Upper lobe of right lung (tissue), 1 donor: ENCODE data around the gene TCP11L2. TPM values are rescaled to one million over a fixed set of nuclear protein-coding genes. Genes with fewer than 3 reads are reported as not detected.

Experiments
- ATAC-seq: fragments of 200-7000 bp; cut with Tn5 transposase; one replicate; pipeline ENCODE4 v1.9.1; 2020; ENCODE audit warnings: mild to moderate bottlenecking, moderate library complexity
- DNase-seq: peaks from one replicate; pipeline ENCODE4 v3.0.0-alpha.2; 2020
- H3K27ac ChIP-seq: fragments of 200-600 bp; one replicate; pipeline ENCODE4 v1.8.0; 2022
- H3K27me3 ChIP-seq: fragments of 200-600 bp; one replicate; pipeline ENCODE4 v1.8.0; 2022; ENCODE audit warnings: mild to moderate bottlenecking
- H3K36me3 ChIP-seq: fragments of 200-600 bp; one replicate; pipeline ENCODE4 v1.8.0; 2022
- H3K4me1 ChIP-seq: fragments of 200-600 bp; one replicate; pipeline ENCODE4 v1.8.0; 2022
- H3K4me3 ChIP-seq: fragments of 200-600 bp; one replicate; pipeline ENCODE4 v1.8.0; 2022; ENCODE audit warnings: mild to moderate bottlenecking
- H3K9me3 ChIP-seq: fragments of 200-600 bp; one replicate; pipeline ENCODE4 v1.8.0; 2022
- intact Hi-C: fragments of 100-400 bp; cut with DNase I; formaldehyde crosslinking; loops from one replicate; pipeline ENCODE4 v1.11.0; 2022
- total RNA-seq: library from RNA; stranded (reverse); fragmentation: NEBNext Ultra II Directional; extraction: Animal tissue kit (Norgen Biotek cat#: 25700); gene quantifications from one replicate; pipeline ENCODE4 v1.2.1, GENCODE V29; 2021
- TF ChIP-seq, protein P1 (sequence below): fragments of 200-600 bp; IDR thresholded peaks from one replicate; pipeline ENCODE4 v1.8.0; 2022; ENCODE audit warnings: antibody characterized with exemption
- donor health status: DM: no; HTN: yes; CAD: no; lungs with severe emphysema.

Gene TCP11L2
- total RNA-seq, 1 donor from 2014 or later: 37.7 TPM

GRCh38 chr12:106358396-106359241, 56.1 kb downstream of the TCP11L2 start:
- peak; percentile 73 for DNase-seq
- ATAC-seq: peak; percentile 57
- intact Hi-C loops: no loop called here
- TF ChIP-seq, protein P1, sequence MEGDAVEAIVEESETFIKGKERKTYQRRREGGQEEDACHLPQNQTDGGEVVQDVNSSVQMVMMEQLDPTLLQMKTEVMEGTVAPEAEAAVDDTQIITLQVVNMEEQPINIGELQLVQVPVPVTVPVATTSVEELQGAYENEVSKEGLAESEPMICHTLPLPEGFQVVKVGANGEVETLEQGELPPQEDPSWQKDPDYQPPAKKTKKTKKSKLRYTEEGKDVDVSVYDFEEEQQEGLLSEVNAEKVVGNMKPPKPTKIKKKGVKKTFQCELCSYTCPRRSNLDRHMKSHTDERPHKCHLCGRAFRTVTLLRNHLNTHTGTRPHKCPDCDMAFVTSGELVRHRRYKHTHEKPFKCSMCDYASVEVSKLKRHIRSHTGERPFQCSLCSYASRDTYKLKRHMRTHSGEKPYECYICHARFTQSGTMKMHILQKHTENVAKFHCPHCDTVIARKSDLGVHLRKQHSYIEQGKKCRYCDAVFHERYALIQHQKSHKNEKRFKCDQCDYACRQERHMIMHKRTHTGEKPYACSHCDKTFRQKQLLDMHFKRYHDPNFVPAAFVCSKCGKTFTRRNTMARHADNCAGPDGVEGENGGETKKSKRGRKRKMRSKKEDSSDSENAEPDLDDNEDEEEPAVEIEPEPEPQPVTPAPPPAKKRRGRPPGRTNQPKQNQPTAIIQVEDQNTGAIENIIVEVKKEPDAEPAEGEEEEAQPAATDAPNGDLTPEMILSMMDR: no peak
- H3K36me3 ChIP-seq: no peaks in the 10 kb centered on the region
- H3K27ac ChIP-seq: peak overlapping the region; percentile 87
- H3K4me3 ChIP-seq: peak overlapping the region; percentile 89
- H3K27me3 ChIP-seq: no peaks in the 10 kb centered on the region
- peaks cover 18% of the 10 kb centered on the region for H3K4me1 ChIP-seq
- no peaks in the 10 kb centered on the region for H3K9me3 ChIP-seq

DNA sequence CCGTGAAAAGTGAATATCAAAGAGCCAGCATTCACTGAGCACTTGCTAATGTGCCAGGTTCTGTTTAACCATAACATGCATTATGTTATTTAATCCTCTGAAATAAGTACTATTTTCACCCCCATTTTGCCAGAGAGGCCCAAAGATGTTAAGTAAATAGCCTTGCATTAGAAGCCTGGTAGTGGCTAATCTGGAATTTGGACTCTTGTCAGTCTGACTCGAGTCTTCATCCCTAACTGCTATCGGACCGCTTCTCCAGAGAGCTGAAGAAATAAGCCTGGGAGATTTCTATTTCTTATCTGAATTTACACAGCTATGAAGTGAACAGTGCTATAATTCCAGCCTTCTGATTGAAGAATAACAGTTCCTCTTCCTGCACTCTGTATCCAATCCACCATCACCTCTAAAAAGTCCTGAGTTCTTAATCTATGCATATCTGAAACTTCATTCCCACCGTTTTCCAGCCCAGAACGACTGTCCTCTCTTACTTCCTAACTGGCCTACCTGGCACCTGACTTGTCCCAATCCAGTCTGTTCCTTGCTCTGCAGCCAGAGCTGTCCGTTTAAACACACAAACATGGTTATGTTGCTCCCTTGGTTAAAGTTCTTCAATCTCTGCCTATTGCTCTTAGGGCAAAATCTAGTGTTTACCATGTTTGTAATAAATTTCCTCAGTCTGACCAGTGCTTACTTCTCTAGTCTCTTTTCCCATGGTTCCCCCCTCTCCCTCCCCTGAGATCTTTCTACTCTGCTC, 57.3 kb downstream of the TCP11L2 start:
- no peak overlapping the region for H3K4me3 ChIP-seq
- TF ChIP-seq, protein P1: no peak
- peak overlapping the region; percentile 87 for H3K27ac ChIP-seq
- no peaks in the 10 kb centered on the region for H3K36me3 ChIP-seq
- no peaks in the 10 kb centered on the region for H3K9me3 ChIP-seq
- no peaks in the 10 kb centered on the region for H3K27me3 ChIP-seq
- ATAC-seq (no peak), DNase-seq (no peak)
- H3K4me1 ChIP-seq: peaks cover 18% of the 10 kb centered on the region
- intact Hi-C loops: no loop called here

- DNase-seq (no peak), ATAC-seq (no peak)
- Histone ChIP-seq H3K27ac (no peak overlapping the region), H3K27me3 (no peaks in the 10 kb centered on the region), H3K4me3 (no peak overlapping the region), H3K9me3 (no peaks in the 10 kb centered on the region), H3K36me3 (no peaks in the 10 kb centered on the region), H3K4me1 (peaks cover 18% of the 10 kb centered on the region)
- intact Hi-C loops: no loop called here
- TF ChIP-seq, protein P1: no peak
Observed at GRCh38 chr12:106360400-106360994, 58.0 kb downstream of the TCP11L2 start.

GRCh38 chr12:106362971-106363370, 60.4 kb downstream of the TCP11L2 start:
- Histone ChIP-seq H3K36me3 (peaks cover 17% of the 10 kb centered on the region), H3K4me3 (no peak overlapping the region), H3K4me1 (peaks cover 12% of the 10 kb centered on the region), H3K27me3 (no peaks in the 10 kb centered on the region), H3K9me3 (no peaks in the 10 kb centered on the region), H3K27ac (no peak overlapping the region)
- no peak for ATAC-seq
- TF ChIP-seq, protein P1: no peak
- DNase-seq: no peak
- intact Hi-C loops: no loop called here

GRCh38 chr12:106364261-106364660, 61.7 kb downstream of the TCP11L2 start:
- Histone ChIP-seq H3K27me3 (no peaks in the 10 kb centered on the region), H3K4me3 (no peak overlapping the region), H3K27ac (no peak overlapping the region), H3K4me1 (peaks cover 7% of the 10 kb centered on the region), H3K36me3 (peaks cover 20% of the 10 kb centered on the region), H3K9me3 (no peaks in the 10 kb centered on the region)
- no peak for DNase-seq
- TF ChIP-seq, protein P1: no peak
- intact Hi-C loops: no loop called here
- no peak for ATAC-seq
